Kidney (tissue), 14 donors: ENCODE measurements around the gene DSN1. TPM values are rescaled to one million over a fixed set of nuclear protein-coding genes. Genes with fewer than 3 reads are reported as not detected.

Experiments used
- DNase-seq, 5 donors: peaks; one replicate each; pipeline ENCODE4 v3.0.0-alpha.2; 2013 to 2020
- FAIRE-seq: peaks from 2 replicates; lab custom pipeline; 2012; peaks lifted over from hg19 to GRCh38; lab: Jason Lieb, UNC
- H3K27ac ChIP-seq, 2 donors: one replicate each; pipeline ENCODE4 v1.7.0; 2013; ENCODE audit warnings: low read depth in 2 of 2, low read length in 2 of 2, inconsistent platforms in 1 of 2
- H3K27me3 ChIP-seq: one replicate; pipeline ENCODE4 v1.7.1; 2013; ENCODE audit warnings: low read length, inconsistent platforms; ENCODE audit not compliant: control insufficient read depth, insufficient read depth
- H3K36me3 ChIP-seq, 3 donors: one replicate each; pipeline versions ENCODE4 v1.7.0 to v1.7.1; 2013; ENCODE audit warnings: low read length in 3 of 3, control low read depth in 1 of 3, inconsistent platforms in 1 of 3; ENCODE audit not compliant: insufficient read depth in 3 of 3, control insufficient read depth in 2 of 3
- H3K4me1 ChIP-seq, 3 donors: one replicate each; pipeline versions ENCODE4 v1.7.0 to v1.7.1; 2013; ENCODE audit warnings: low read length in 3 of 3, inconsistent platforms in 1 of 3, low read depth in 1 of 3; ENCODE audit not compliant: control insufficient read depth in 2 of 3, insufficient read depth in 2 of 3
- H3K4me3 ChIP-seq, 3 donors: one replicate each; pipeline versions ENCODE4 v1.7.0 to v1.8.1; 2013; ENCODE audit warnings: low read length in 3 of 3, control low read depth in 1 of 3, inconsistent platforms in 1 of 3
- H3K9ac ChIP-seq, 3 donors: one replicate each; pipeline versions ENCODE4 v1.7.0 to v1.7.1; 2013; ENCODE audit warnings: low read length in 3 of 3, control low read depth in 1 of 3, inconsistent platforms in 1 of 3
- H3K9me3 ChIP-seq, 3 donors: one replicate each; pipeline versions ENCODE4 v1.7.0 to v1.7.1; 2013; ENCODE audit warnings: low read length in 3 of 3, control low read depth in 1 of 3, inconsistent platforms in 1 of 3; ENCODE audit not compliant: control insufficient read depth in 2 of 3, insufficient read depth in 1 of 3
- intact Hi-C: fragments of 100-400 bp; cut with DNase I; formaldehyde crosslinking; loops from one replicate; pipeline ENCODE4 v1.11.1; 2022
- polyA plus RNA-seq: library from polyadenylated mRNA; stranded (reverse); fragments of 350-450 nt; fragmentation: Illumina TruSeq; extraction: RNeasy Lipid Tissue Mini Kit (QIAGEN cat#74804); gene quantifications from one replicate; pipeline ENCODE4 v1.2.3, GENCODE V29; 2014; ENCODE audit warnings: low read depth, low replicate concordance; ENCODE audit not compliant: insufficient read depth
- total RNA-seq: library from RNA; stranded (reverse); fragmentation: NEBNext Ultra II Directional; extraction: Animal tissue kit (Norgen Biotek cat#: 25700); gene quantifications from one replicate; pipeline ENCODE4 v1.2.1, GENCODE V29; 2021
- TF ChIP-seq, protein P1 (sequence below): IDR thresholded peaks from 3 replicates; pipeline ENCODE4 v1.5.1; 2012; ENCODE audit warnings: mild to moderate bottlenecking, moderate library complexity, borderline replicate concordance; ENCODE audit not compliant: insufficient read depth; ENCODE audit errors: extremely low read depth
- donor health status: control.
- donor health status: control.
- donor health status: control.
- donor health status: control.
- donor health status: control.
- donor health status: DM: yes; HTN: yes; CAD: no.
- donor health status: Normal renal cell carcinoma (clear cell type).

DSN1 gene
- total and polyA plus RNA-seq, 2 donors from 2014 or later, result 6.0 to 8.3 TPM

DNA sequence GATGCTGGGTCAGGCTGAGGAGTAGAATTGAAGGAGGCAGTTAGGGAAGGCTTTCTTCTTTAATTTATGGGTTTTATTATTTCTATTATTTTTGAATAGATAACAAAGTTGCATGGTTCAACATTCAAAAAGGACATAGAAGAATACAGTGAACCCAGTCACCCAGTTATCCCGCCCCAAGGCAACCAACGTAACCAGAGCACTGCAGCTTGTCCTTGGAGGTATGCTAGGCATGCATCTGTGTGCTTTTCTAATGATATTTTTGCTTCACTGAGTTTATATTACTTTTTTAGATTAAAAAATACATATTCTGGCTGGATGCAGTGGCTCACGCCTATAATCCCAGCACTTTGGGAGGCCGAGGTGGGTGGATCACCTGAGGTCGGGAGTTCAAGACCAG is 47.4 kb upstream of the DSN1 start:
- no peak overlapping the region for H3K9ac ChIP-seq
- peak in 2 of 5 donors; percentile 46 for DNase-seq
- no peak overlapping the region for H3K4me3 ChIP-seq
- TF ChIP-seq, protein P1, sequence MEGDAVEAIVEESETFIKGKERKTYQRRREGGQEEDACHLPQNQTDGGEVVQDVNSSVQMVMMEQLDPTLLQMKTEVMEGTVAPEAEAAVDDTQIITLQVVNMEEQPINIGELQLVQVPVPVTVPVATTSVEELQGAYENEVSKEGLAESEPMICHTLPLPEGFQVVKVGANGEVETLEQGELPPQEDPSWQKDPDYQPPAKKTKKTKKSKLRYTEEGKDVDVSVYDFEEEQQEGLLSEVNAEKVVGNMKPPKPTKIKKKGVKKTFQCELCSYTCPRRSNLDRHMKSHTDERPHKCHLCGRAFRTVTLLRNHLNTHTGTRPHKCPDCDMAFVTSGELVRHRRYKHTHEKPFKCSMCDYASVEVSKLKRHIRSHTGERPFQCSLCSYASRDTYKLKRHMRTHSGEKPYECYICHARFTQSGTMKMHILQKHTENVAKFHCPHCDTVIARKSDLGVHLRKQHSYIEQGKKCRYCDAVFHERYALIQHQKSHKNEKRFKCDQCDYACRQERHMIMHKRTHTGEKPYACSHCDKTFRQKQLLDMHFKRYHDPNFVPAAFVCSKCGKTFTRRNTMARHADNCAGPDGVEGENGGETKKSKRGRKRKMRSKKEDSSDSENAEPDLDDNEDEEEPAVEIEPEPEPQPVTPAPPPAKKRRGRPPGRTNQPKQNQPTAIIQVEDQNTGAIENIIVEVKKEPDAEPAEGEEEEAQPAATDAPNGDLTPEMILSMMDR, result no peak
- no peak for FAIRE-seq
- H3K27ac ChIP-seq, result no peak overlapping the region
- H3K27me3 ChIP-seq, result no peaks in the 10 kb centered on the region
- H3K9me3 ChIP-seq, result no peaks in the 10 kb centered on the region
- H3K4me1 ChIP-seq, result peaks cover 2 to 10% (median 5%) of the 10 kb centered on the region in 3 donors
- intact Hi-C loops, result no loop called here
- peaks cover 0 to 4% (median 0%) of the 10 kb centered on the region in 3 donors for H3K36me3 ChIP-seq

DNA sequence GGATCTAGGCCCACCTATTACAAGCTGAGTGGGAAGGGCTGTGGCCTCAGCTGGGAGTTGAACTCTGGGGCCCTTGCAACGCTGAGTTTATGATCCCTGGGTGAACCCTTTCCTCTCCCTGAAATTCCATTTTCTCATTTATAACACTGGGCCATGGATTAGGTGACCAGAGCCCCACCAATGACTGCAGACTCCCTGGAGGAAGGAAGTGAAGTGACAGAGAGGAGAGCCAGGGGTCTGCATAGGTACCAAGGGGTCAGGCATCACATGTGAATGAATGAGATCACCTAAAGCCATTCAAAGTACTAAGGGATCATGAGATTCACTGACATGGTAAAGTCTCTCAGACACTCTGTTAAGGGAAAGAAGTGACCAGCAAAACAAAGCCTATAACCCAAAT is 46.5 kb upstream of the DSN1 start:
- Histone ChIP-seq H3K9me3 (no peaks in the 10 kb centered on the region), H3K4me3 (no peak overlapping the region), H3K36me3 (peaks cover 0 to 4% (median 0%) of the 10 kb centered on the region in 3 donors), H3K4me1 (peaks cover 2 to 7% (median 3%) of the 10 kb centered on the region in 3 donors), H3K9ac (peak overlapping the region in 1 of 3 donors; percentile 40), H3K27ac (no peak overlapping the region), H3K27me3 (no peaks in the 10 kb centered on the region)
- intact Hi-C loops, result no loop called here
- FAIRE-seq, result no peak
- TF ChIP-seq, protein P1, result no peak
- DNase-seq, result no peak

DNA sequence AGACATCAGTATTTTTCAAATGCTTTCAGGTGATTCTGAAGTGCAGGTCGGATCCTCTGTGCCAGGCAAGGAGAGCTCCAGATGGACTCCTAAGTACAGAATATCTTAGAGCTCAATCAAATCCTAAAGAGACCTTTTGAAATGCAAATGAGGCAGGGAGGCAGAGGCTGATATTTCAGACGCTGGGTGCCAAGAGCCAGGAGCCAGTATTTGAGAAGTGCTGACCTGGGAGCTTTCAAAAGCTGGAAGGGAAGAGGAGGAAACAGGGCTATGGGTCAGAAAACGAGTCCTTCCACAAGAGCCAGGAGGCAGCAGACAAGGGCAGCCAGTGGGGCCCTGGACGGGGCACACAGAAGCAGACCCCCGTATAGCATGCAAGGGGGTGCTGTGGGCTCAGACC is 46.1 kb upstream of the DSN1 start:
- FAIRE-seq (no peak), DNase-seq (peak in 2 of 5 donors; percentile 23 to 32)
- no peak overlapping the region for H3K4me3 ChIP-seq
- no peaks in the 10 kb centered on the region for H3K27me3 ChIP-seq
- H3K36me3 ChIP-seq, result peaks cover 0 to 4% (median 0%) of the 10 kb centered on the region in 3 donors
- H3K27ac ChIP-seq, result no peak overlapping the region
- peaks cover 2 to 7% (median 3%) of the 10 kb centered on the region in 3 donors for H3K4me1 ChIP-seq
- no peaks in the 10 kb centered on the region for H3K9me3 ChIP-seq
- intact Hi-C loops, result no loop called here
- TF ChIP-seq, protein P1, result no peak
- H3K9ac ChIP-seq, result peak overlapping the region in 1 of 3 donors; percentile 40

DNA sequence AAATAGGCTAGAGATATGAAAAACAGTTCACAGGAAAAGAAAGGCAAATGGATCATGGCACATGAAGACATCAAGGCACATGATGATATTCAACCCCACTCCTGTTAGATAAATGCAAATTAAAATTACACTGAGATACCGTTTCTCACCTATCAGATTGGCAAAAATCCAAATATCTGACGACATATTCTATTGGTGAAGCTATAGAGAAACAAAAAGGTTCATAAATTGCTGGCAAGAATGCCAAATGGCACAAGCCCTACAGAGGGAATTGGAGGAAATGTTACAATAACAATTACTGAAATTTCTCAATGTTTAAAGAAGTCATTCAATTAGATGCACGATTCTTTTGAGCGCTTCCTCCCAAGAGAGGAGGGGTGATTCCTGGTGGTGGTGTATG is 45.3 kb upstream of the DSN1 start:
- TF ChIP-seq, protein P1, result no peak
- H3K27ac ChIP-seq, result no peak overlapping the region
- intact Hi-C loops, result no loop called here

More for the DNA sequence above, 45.3 kb upstream of the DSN1 start:
- Histone ChIP-seq H3K27me3 (no peaks in the 10 kb centered on the region), H3K9ac (no peak overlapping the region), H3K4me3 (no peak overlapping the region), H3K4me1 (peaks cover 4 to 8% (median 7%) of the 10 kb centered on the region in 3 donors), H3K36me3 (peaks cover 0 to 6% (median 0%) of the 10 kb centered on the region in 3 donors), H3K9me3 (no peaks in the 10 kb centered on the region)
- DNase-seq (no peak), FAIRE-seq (no peak)
